Body of pancreas (tissue), 4 donors: Measurements from ENCODE around the gene TMEM181. TPM values are rescaled to one million over a fixed set of nuclear protein-coding genes. Genes with fewer than 3 reads are reported as not detected.

ENCODE experiments used
- ATAC-seq: fragments of 150-250 bp; one replicate; pipeline ENCODE4 v1.9.1; 2016
- DNase-seq, 4 donors: peaks; one replicate each; pipeline ENCODE4 v3.0.0-alpha.2; 2019
- H3K27ac ChIP-seq, 4 donors: fragments of 200-600 bp; sonication (generic); 1 replicate in 3 of 4; 2 replicates in 1 of 4; pipeline versions ENCODE4 v1.5.1 to v1.6.1; 2016 to 2019; ENCODE audit warnings: mild to moderate bottlenecking in 1 of 4, mixed read lengths in 1 of 4, moderate library complexity in 1 of 4
- H3K27me3 ChIP-seq, 2 donors: fragments of 200-600 bp; sonication (generic); one replicate each; pipeline ENCODE4 v1.6.0; 2016; ENCODE audit warnings: mild to moderate bottlenecking in 1 of 2
- H3K36me3 ChIP-seq, 2 donors: fragments of 200-600 bp; sonication (generic); replicated peaks in 1 of 2; 2 replicates each; pipeline ENCODE4 v1.5.1; 2016; ENCODE audit warnings: low read depth in 2 of 2; ENCODE audit not compliant: insufficient read depth in 1 of 2
- H3K4me1 ChIP-seq: fragments of 200-600 bp; sonication (generic); one replicate; pipeline ENCODE4 v1.6.0; 2016
- H3K4me3 ChIP-seq, 2 donors: fragments of 200-600 bp; sonication (generic); 1 replicate in 1 of 2; 2 replicates in 1 of 2; pipeline ENCODE4 v1.5.1; 2016 to 2019
- H3K9me3 ChIP-seq, 3 donors: fragments of 200-600 bp; sonication (generic); 1 replicate in 2 of 3; 2 replicates in 1 of 3; pipeline ENCODE4 v1.5.1; 2016
- POLR2A ChIP-seq, 3 donors: fragments of 450-650 bp; IDR thresholded peaks; one replicate each; pipeline ENCODE4 v1.6.1; 2016; ENCODE audit warnings: antibody characterized with exemption in 3 of 3, mild to moderate bottlenecking in 2 of 3
- WGBS, 2 donors: methylation state at CpG; one replicate each; pipeline ENCODE4 v1.1.5; 2017; 5-methylcytosine and 5-hydroxymethylcytosine counted together
- intact Hi-C: fragments of 100-400 bp; cut with DNase I; formaldehyde crosslinking; loops from one replicate; pipeline ENCODE4 v1.15.1; 2023
- total RNA-seq, 2 donors: library from RNA; depleted of rRNA; stranded (reverse); fragments of >200 nt; gene quantifications; one replicate each; pipeline ENCODE4 v1.1.0, GENCODE V29; 2016
- TF ChIP-seq, protein P1 (sequence below), 7 experiments: fragments of 450-650 bp in 4 of 7; fragments of 200-600 bp in 3 of 7; sonication (generic) in 3 of 7; IDR thresholded peaks; one replicate each; pipeline ENCODE4 v1.5.1; 2016 to 2019; ENCODE audit warnings: antibody characterized with exemption in 7 of 7

TMEM181 gene
- total RNA-seq, 2 donors from 2014 or later = 19.8 to 34.2 TPM

DNA sequence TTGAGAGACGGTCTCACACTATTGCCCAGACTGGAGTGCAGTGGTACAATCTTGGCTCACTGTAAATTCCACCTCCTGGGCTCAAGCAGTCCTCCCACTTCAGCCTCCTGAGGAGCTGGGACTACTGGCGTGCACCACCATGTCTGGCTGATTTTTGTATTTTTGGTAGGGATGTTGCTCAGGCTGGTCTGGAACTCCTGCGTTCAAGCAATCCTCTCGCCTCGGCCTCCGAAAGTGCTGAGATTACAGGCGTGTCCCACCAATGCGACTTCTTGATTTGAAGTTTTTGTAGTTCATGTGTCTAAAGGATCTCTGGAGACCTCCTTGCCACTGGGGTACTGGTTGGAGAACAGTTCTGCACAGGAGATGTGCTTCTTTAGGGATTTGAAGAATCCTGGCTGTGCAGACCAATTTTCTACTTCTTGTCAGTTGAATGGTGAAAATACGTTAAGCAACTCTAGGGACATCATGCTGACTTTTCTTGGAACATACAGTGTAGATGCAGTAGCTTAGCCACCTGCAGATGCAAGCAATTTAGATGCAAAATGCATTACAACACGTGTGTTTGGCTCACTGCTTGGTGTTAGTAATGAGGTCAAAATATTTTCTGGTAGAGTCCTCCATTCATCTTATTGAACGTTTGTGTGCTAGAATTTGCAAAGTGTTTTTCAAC is 118.2 kb downstream of the TMEM181 start:
- Histone ChIP-seq H3K9me3 (no peaks in the 10 kb centered on the region), H3K36me3 (no peaks in the 10 kb centered on the region), H3K27ac (no peak overlapping the region), H3K4me1 (no peaks in the 10 kb centered on the region), H3K27me3 (no peaks in the 10 kb centered on the region), H3K4me3 (no peak overlapping the region)
- WGBS, 2 donors = 82 to 84% methylated on average over 11 of the region's 11 CpGs
- no peak for ATAC-seq
- TF ChIP-seq POLR2A (IDR thresholded peaks at IDR 0.05) = no peak
- TF ChIP-seq, protein P1, sequence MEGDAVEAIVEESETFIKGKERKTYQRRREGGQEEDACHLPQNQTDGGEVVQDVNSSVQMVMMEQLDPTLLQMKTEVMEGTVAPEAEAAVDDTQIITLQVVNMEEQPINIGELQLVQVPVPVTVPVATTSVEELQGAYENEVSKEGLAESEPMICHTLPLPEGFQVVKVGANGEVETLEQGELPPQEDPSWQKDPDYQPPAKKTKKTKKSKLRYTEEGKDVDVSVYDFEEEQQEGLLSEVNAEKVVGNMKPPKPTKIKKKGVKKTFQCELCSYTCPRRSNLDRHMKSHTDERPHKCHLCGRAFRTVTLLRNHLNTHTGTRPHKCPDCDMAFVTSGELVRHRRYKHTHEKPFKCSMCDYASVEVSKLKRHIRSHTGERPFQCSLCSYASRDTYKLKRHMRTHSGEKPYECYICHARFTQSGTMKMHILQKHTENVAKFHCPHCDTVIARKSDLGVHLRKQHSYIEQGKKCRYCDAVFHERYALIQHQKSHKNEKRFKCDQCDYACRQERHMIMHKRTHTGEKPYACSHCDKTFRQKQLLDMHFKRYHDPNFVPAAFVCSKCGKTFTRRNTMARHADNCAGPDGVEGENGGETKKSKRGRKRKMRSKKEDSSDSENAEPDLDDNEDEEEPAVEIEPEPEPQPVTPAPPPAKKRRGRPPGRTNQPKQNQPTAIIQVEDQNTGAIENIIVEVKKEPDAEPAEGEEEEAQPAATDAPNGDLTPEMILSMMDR (IDR thresholded peaks at IDR 0.05) = no peak
- intact Hi-C loops = no loop called here
- no peak for DNase-seq

DNA sequence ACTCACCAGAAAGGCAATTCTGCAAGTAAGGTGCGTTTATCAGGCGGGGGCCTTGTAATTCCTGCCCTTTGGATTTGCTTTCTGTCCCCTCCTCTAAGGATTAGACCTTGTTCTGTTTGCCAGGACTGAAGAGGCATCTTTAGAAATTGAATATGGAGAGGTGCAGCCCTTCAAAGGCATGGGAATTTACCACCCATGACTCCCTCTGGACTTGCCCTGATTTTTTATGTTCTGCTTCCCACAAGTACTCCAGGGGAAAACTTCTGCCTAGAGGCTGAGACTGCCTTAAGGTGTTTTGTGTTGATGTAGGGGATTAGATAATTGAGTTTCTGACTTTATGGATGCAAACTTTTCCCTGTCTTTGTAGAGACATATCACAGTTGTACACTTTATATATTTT is 120.1 kb downstream of the TMEM181 start:
- WGBS, 2 donors = 82 to 94% methylated on average over 2 of the region's 2 CpGs
- Histone ChIP-seq H3K27me3 (no peaks in the 10 kb centered on the region), H3K9me3 (no peaks in the 10 kb centered on the region), H3K4me1 (no peaks in the 10 kb centered on the region), H3K27ac (no peak overlapping the region), H3K36me3 (no peaks in the 10 kb centered on the region), H3K4me3 (no peak overlapping the region)
- DNase-seq (no peak), ATAC-seq (no peak)
- intact Hi-C loops = loop anchor here (10.0 kb wide), 1 partner anchor 465 kb away; no protein-coding TSS in a partner anchor
- TF ChIP-seq POLR2A (IDR thresholded peaks at IDR 0.05) = no peak
- TF ChIP-seq, protein P1 (IDR thresholded peaks at IDR 0.05) = no peak

DNA sequence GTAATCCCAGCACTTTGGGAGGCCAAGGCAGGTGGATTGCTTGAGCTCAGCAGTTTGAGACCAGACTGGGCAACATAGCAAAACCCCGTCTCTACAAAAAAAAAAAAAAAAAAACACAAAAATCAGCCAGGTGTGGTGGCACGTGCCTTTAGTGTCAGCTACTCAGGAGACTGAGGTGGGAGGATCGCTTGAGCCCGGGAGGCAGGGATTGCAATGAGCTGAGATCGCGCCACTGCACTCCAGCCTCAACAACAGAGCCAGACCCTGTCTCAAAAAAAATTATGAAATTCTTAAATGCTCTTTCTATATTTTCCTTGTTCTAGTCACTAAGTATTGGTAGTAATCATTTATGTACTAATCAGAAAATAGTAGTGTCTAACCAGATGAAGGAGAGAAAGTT is 120.6 kb downstream of the TMEM181 start:
- intact Hi-C loops = loop anchor here (10.0 kb wide), 1 partner anchor 466 kb away; no protein-coding TSS in a partner anchor
- no peak overlapping the region for H3K4me3 ChIP-seq
- DNase-seq = no peak
- ATAC-seq = no peak
- H3K27me3 ChIP-seq = no peaks in the 10 kb centered on the region
- H3K9me3 ChIP-seq = no peaks in the 10 kb centered on the region
- H3K4me1 ChIP-seq = no peaks in the 10 kb centered on the region
- no peak overlapping the region for H3K27ac ChIP-seq
- H3K36me3 ChIP-seq = no peaks in the 10 kb centered on the region
- no peak for TF ChIP-seq POLR2A (IDR thresholded peaks at IDR 0.05)
- TF ChIP-seq, protein P1 (IDR thresholded peaks at IDR 0.05) = no peak
- 92% methylated on average over 6 of the region's 6 CpGs for WGBS, 2 donors

DNA sequence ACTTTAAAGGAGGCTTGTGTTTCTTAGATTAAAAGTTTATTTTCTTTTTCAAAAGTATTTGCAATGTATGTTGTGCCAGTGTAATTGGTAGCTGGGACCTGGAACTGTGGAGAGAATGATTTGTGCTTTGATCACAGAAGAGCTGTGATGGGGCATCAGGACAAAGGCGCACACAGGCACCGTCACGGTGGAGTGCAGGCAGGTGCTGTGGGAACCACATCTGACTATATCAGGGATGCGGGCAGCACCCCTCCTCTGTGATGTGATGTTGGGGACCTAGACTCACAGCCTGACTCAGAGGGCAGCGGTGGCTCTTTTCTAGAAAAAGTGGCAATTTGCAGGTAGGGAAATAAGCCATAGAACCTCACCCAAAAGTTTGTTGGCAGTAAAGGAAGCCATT is 124.4 kb downstream of the TMEM181 start:
- ATAC-seq (no peak), DNase-seq (no peak)
- no peak for TF ChIP-seq POLR2A (IDR thresholded peaks at IDR 0.05)
- TF ChIP-seq, protein P1 (IDR thresholded peaks at IDR 0.05) = no peak
- no peaks in the 10 kb centered on the region for H3K9me3 ChIP-seq
- H3K36me3 ChIP-seq = no peaks in the 10 kb centered on the region
- peak overlapping the region in 2 of 4 donors; percentile 57 to 64 for H3K27ac ChIP-seq
- 94% methylated on average over 5 of the region's 5 CpGs for WGBS, 2 donors
- no peaks in the 10 kb centered on the region for H3K4me1 ChIP-seq
- intact Hi-C loops = loop anchor here (10.0 kb wide), 1 partner anchor 470 kb away; no protein-coding TSS in a partner anchor
- no peak overlapping the region for H3K4me3 ChIP-seq
- no peaks in the 10 kb centered on the region for H3K27me3 ChIP-seq
